Vagina (tissue), 2 donors: ENCODE data around the gene CREB3L2. TPM values are rescaled to one million over a fixed set of nuclear protein-coding genes. Genes with fewer than 3 reads are reported as not detected.
A peak's percentile ranks its signal among the peaks of the same experiment; 100 is the strongest.

Experiments used
- DNase-seq, 2 donors: peaks; one replicate each; pipeline ENCODE4 v3.0.0-alpha.2; 2017; ENCODE audit errors: extremely low spot score in 2 of 2
- H3K27ac ChIP-seq: fragments of 200-600 bp; sonication (generic); one replicate; pipeline ENCODE4 v1.5.1; 2019
- H3K27me3 ChIP-seq: fragments of 200-600 bp; sonication (generic); one replicate; pipeline ENCODE4 v1.5.1; 2019
- H3K36me3 ChIP-seq, 2 donors: fragments of 200-600 bp; sonication (generic); one replicate each; pipeline ENCODE4 v1.5.1; 2017 to 2019
- H3K4me1 ChIP-seq: fragments of 200-600 bp; sonication (generic); one replicate; pipeline ENCODE4 v1.5.1; 2019
- H3K4me3 ChIP-seq, 2 donors: fragments of 200-600 bp; sonication (generic); 1 replicate in 1 of 2; 2 replicates in 1 of 2; pipeline ENCODE4 v1.5.1; 2016 to 2019
- H3K9me3 ChIP-seq: fragments of 200-600 bp; sonication (generic); one replicate; pipeline ENCODE4 v1.5.1; 2019
- POLR2A ChIP-seq, 2 donors: fragments of 450-650 bp; IDR thresholded peaks; one replicate each; pipeline ENCODE4 v1.6.1; 2017; ENCODE audit warnings: antibody characterized with exemption in 2 of 2, mild to moderate bottlenecking in 2 of 2, moderate library complexity in 2 of 2
- POLR2AphosphoS5 ChIP-seq, 2 donors: sonication (generic); formaldehyde crosslinking; IDR thresholded peaks; one replicate each; pipeline ENCODE4 v1.9.0; 2017; ENCODE audit warnings: antibody characterized with exemption in 2 of 2, mild to moderate bottlenecking in 2 of 2, low read depth in 1 of 2; ENCODE audit not compliant: insufficient read depth in 1 of 2
- intact Hi-C: fragments of 100-400 bp; cut with DNase I; formaldehyde crosslinking; loops from one replicate; pipeline ENCODE4 v1.15.1; 2023
- total RNA-seq: library from RNA; depleted of rRNA; stranded (reverse); fragments of >200 nt; gene quantifications from one replicate; pipeline ENCODE4 v1.2.3, GENCODE V29; 2016
- TF ChIP-seq, protein P1 (sequence below), 3 experiments: fragments of 450-650 bp in 2 of 3; fragments of 200-600 bp in 1 of 3; sonication (generic) in 1 of 3; IDR thresholded peaks; one replicate each; pipeline ENCODE4 v1.5.1; 2017 to 2019; ENCODE audit warnings: antibody characterized with exemption in 3 of 3, mild to moderate bottlenecking in 2 of 3, moderate library complexity in 2 of 3

CREB3L2 gene
- total RNA-seq, 1 donor from 2014 or later = 28.7 TPM

DNA sequence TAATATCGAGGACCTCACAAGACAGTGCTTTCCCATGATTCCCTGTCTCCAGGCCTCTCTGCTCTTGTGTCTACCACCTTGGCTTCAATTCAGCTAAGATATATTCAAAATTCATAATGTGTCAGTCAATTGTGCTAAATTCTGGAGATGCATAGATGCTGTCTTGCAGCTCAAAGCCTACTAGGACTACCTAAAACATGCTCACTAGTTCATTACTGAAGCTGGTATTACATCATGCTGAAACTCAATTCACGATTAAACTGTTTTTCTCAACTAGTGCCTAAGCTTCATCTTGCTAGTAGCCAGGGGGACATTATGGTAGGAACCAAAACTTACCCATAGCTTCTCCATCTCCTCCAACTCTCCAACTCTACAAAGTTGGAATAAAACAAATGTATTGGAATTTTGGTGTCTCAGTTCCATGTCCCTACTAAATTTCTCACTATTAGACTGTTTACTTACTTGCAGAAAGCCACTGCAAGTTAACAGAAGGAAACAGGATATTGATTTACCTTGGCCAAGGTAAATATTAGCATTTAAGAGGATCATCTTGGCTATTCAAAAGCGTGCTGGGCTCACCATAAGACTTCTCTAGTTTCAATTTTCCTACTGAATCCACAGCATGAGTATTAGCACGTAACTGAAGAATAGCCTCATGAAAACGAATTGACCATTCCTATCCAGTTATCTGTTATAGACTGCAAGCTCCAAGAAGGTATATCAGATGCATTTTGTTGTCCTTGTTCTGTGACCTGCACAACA lies 53.6 kb downstream of the CREB3L2 start:
- no peak for DNase-seq
- intact Hi-C loops = no loop called here
- Histone ChIP-seq H3K27me3 (no peaks in the 10 kb centered on the region), H3K9me3 (no peaks in the 10 kb centered on the region), H3K27ac (no peak overlapping the region), H3K36me3 (no peaks in the 10 kb centered on the region), H3K4me1 (peaks cover 33% of the 10 kb centered on the region), H3K4me3 (no peak overlapping the region)
- TF ChIP-seq, protein P1, sequence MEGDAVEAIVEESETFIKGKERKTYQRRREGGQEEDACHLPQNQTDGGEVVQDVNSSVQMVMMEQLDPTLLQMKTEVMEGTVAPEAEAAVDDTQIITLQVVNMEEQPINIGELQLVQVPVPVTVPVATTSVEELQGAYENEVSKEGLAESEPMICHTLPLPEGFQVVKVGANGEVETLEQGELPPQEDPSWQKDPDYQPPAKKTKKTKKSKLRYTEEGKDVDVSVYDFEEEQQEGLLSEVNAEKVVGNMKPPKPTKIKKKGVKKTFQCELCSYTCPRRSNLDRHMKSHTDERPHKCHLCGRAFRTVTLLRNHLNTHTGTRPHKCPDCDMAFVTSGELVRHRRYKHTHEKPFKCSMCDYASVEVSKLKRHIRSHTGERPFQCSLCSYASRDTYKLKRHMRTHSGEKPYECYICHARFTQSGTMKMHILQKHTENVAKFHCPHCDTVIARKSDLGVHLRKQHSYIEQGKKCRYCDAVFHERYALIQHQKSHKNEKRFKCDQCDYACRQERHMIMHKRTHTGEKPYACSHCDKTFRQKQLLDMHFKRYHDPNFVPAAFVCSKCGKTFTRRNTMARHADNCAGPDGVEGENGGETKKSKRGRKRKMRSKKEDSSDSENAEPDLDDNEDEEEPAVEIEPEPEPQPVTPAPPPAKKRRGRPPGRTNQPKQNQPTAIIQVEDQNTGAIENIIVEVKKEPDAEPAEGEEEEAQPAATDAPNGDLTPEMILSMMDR (IDR thresholded peaks at IDR 0.05) = no peak

DNA sequence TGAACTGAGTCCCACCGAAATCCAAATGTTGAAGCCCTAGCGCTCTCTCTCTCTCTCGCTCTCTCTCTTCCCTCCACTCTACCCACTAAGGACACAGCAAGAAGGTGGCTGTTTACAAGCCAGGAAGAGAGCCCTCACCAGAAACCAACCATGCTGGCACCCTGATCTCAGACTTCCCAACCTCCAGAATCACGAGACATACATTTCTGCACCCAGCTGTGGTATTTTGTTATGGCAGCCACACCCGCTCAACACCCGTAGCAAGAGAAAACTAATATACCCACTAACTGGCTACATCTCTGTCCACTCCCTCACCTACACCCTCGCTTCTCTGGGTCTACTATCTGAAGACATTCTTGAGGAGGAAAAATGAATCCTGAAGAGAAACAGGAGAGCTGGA lies 54.8 kb downstream of the CREB3L2 start:
- Histone ChIP-seq H3K4me1 (peaks cover 28% of the 10 kb centered on the region), H3K4me3 (no peak overlapping the region), H3K27me3 (no peaks in the 10 kb centered on the region), H3K36me3 (no peaks in the 10 kb centered on the region), H3K27ac (no peak overlapping the region), H3K9me3 (no peaks in the 10 kb centered on the region)
- TF ChIP-seq POLR2AphosphoS5 (IDR thresholded peaks at IDR 0.05; ENCODE audit: insufficient read depth in 1 of 2, low read depth in 1 of 2) = no peak
- TF ChIP-seq, protein P1 (IDR thresholded peaks at IDR 0.05) = no peak
- no peak for TF ChIP-seq POLR2A (IDR thresholded peaks at IDR 0.05)
- no peak for DNase-seq
- intact Hi-C loops = no loop called here

DNA sequence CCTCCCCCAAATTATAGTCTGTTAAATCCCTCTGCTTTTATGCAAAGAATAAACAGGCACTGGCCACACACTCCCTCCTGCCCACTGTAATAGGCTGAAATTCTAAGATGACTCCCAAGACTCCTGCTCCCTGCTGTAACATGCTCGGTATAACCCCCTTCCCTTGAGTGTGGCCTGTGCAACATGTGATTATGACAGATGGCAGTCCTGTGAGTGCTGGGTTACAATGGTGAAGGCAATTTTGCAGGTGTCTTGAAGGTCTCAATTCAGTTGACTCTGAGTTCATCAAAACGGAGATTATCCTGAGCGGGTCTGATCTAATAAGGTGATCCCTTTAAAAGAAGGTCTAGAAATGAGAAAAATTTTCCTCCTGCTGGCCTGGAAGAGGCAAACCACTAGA lies 55.9 kb downstream of the CREB3L2 start:
- no peak for TF ChIP-seq POLR2A (IDR thresholded peaks at IDR 0.05)
- TF ChIP-seq, protein P1 (IDR thresholded peaks at IDR 0.05) = no peak
- TF ChIP-seq POLR2AphosphoS5 (IDR thresholded peaks at IDR 0.05; ENCODE audit: insufficient read depth in 1 of 2, low read depth in 1 of 2) = no peak
- DNase-seq = no peak
- no peaks in the 10 kb centered on the region for H3K27me3 ChIP-seq
- intact Hi-C loops = no loop called here
- H3K9me3 ChIP-seq = no peaks in the 10 kb centered on the region
- H3K4me3 ChIP-seq = no peak overlapping the region
- H3K27ac ChIP-seq = no peak overlapping the region
- no peaks in the 10 kb centered on the region for H3K36me3 ChIP-seq
- peaks cover 26% of the 10 kb centered on the region for H3K4me1 ChIP-seq

DNA sequence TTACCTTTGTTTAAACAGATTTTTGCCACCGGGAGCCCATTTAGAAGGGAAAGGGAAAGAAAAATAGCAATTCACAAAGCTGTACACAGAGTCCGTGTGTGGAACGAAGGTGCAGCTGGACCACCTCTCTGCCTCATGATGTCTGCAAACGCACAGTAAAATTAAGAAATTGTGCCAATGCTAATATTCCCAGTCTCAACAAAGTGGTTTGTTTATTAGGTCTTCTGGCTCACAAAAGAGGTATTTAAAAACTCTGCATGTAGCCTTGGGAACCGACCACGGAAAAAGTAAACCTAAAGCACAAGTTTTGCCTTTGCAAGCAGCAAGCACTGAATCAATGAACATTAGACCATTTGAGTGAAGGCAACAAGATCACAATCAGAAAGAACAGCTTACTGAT lies 57.7 kb downstream of the CREB3L2 start:
- Histone ChIP-seq H3K36me3 (no peaks in the 10 kb centered on the region), H3K27me3 (no peaks in the 10 kb centered on the region), H3K4me3 (no peak overlapping the region), H3K27ac (no peak overlapping the region), H3K9me3 (no peaks in the 10 kb centered on the region), H3K4me1 (peaks cover 26% of the 10 kb centered on the region)
- DNase-seq = no peak
- TF ChIP-seq POLR2A (IDR thresholded peaks at IDR 0.05) (no peak), POLR2AphosphoS5 (IDR thresholded peaks at IDR 0.05; ENCODE audit: insufficient read depth in 1 of 2, low read depth in 1 of 2) (no peak)
- TF ChIP-seq, protein P1 (IDR thresholded peaks at IDR 0.05) = no peak
- intact Hi-C loops = no loop called here

DNA sequence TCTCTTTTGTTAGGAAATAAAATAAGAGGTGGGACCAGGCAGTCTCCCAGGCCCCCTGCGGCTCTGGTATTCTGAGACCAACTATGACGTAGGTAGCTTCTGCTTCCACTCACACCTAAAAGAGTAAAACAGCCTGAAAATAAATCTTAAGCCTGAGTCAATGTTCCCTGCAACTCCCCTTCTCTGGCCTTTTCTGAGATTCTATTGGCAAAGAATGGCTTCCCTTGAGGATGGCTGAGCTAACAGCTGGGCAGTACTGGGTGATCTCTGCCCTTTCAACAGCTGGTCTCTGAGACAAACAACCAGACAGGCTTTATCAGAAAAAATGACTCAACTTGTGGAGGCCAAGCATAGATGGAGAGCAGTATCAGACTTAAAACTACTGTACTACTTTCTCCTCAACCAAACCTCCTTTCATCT lies 58.7 kb downstream of the CREB3L2 start:
- no peaks in the 10 kb centered on the region for H3K36me3 ChIP-seq
- H3K9me3 ChIP-seq = no peaks in the 10 kb centered on the region
- no peaks in the 10 kb centered on the region for H3K27me3 ChIP-seq
- H3K4me1 ChIP-seq = peaks cover 26% of the 10 kb centered on the region
- TF ChIP-seq POLR2A (IDR thresholded peaks at IDR 0.05) (no peak), POLR2AphosphoS5 (IDR thresholded peaks at IDR 0.05; ENCODE audit: insufficient read depth in 1 of 2, low read depth in 1 of 2) (no peak)
- TF ChIP-seq, protein P1 (IDR thresholded peaks at IDR 0.05) = no peak
- no peak for DNase-seq
- H3K4me3 ChIP-seq = no peak overlapping the region
- peak overlapping the region; percentile 35 for H3K27ac ChIP-seq
- intact Hi-C loops = no loop called here
